Measurements from ENCODE around the gene TTC34.
"Not testable (repeated sequence)": the region's sequence is repeated elsewhere in the genome, so short reads cannot be mapped to it uniquely, and the experiment has no call there.

TTC34 gene

DNA sequence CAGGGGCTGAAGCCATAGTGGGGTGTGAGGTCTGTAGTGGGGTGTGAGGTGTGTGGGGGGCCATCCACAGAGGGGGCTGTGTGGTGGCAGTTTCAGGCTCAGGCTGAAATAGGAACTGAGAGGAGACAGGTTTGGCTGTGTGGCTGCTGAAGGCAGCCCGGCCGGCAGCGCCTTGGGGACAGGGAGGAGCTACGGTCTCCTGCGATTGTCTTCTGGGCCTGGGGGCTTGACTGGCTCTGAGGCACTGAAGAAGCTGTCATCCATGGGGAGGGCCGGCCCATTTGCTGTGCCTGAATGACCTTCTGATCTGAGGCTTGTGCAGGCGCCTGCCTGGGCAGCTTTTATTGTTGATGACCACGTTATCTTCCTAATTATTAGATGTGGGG is 10.0 kb upstream of the TTC34 start:
- DNase-seq = no peak

DNA sequence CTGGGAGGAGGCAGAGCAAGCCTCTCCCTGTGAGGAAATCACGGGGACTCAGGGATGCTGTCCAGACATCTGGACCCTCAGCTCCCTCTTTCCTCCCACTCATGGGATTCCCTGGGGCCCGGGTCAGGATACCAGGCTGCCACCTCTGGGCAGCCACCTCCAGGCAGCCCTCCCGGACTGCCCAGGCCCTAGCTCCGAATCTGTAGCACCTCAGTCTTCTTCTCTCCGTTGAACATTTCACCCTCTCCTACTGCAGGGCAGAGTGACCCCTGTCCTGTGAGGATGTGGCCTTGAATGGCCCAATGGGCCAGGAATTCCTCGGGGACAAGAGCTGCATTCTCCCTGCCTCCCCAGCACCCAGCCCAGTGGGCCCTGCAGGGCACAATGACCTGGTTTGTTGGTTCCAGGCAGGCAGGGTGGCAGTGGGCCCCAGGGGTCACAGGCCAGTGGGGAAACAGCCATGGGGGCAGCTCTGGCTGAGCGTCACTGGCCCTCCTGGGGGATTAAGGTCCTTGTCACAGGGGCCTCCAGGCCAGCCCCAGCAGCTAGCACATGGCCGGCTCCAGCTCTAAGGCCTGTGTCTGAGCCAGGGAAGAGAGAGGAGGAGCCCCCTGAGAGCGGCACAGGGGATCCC is 9.5 kb upstream of the TTC34 start:
- DNase-seq = no peak

DNA sequence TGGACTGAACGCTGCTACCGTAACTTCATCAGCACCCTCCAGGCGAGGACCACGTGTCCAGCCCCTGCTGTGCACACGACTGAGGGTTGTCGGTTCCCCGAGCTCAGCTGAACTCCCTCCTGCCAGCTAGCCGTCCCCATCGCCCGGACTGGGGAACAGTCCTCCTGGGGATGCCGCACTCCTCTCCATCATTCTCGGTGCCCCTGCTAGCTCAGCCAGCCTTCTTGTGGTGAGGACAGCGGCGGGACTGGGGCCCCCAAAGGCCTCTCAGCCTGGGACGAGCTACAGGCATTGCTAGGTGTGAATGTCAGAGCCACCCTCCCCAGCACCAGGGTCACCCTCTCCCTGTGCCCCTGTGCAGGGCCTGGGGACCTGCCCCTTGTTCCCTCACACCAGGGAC is 8.8 kb upstream of the TTC34 start:
- no peak for DNase-seq

DNA sequence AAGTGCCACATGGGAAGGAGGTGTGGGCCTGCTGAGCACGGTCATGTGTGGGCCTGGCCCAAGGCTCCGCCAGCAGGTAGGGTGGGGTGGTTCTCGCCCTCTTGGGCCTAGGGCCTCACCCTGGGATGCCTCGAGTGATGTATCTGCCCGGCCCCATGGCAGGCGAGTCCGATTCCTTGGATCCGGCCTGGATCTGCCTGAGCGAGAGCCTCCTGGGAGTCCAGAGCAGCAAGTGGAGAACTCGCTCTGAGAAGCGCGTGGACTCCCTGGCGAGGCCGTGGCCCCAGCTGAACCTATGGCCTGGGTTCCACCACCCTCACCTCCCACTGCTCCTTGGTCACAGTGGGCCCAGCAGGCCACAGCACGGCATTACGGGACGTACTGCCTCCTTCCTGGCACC is 8.2 kb upstream of the TTC34 start:
- DNase-seq = no peak

DNA sequence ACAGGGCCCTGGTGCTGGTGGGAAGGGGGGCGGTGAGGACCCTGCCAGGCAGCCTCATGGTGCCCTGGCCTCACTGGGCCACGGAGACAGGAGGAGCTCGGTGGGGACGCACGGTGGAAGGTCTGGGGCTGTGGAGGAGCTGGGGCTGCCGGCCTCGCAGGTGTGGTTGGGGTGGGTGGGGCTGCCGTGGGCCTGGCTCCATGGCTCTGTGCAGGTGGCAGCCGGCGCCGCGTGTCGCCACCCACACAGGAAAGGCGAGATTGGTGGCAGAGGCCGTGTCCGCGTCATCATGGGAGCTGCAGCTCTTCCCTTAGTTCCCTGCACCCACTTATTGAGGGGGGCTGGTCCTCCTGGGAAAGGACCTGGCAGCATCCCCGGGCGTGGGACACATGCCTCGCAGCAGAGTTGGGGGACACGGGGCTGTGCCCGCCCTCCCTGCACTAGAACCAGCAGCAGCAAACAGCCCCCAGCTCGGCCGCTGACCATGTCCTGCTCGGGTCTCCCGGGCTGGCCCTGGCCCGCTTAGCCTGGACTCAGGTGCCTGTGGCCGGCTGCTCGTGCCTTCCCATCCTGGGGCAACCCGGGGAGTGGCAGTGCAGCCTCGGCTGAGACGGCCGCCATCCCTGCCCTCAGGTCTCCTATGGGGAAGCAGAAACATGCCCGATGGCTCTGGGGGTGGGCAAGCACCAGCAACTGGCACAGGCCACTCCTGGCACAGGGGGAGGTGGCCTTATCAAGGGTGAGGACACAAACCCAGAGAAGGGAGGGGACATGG is 7.5 kb upstream of the TTC34 start:
- DNase-seq = no peak

DNA sequence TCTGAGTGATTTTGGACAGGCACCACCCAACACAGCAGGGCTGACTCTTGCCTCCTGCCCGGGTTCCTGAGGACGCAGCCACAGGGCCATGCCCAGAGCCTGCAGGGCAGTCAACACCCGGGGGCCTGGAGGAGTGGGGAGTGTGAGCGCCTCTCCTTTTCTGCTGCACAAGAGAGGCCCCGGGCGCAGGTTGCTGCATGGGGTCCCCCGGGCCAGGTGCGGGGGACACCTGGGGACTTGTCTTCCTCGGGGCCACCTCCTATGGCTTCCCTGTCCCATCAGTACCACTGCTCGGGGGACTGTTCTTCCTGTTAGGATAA is 6.9 kb upstream of the TTC34 start:
- no peak for DNase-seq

DNA sequence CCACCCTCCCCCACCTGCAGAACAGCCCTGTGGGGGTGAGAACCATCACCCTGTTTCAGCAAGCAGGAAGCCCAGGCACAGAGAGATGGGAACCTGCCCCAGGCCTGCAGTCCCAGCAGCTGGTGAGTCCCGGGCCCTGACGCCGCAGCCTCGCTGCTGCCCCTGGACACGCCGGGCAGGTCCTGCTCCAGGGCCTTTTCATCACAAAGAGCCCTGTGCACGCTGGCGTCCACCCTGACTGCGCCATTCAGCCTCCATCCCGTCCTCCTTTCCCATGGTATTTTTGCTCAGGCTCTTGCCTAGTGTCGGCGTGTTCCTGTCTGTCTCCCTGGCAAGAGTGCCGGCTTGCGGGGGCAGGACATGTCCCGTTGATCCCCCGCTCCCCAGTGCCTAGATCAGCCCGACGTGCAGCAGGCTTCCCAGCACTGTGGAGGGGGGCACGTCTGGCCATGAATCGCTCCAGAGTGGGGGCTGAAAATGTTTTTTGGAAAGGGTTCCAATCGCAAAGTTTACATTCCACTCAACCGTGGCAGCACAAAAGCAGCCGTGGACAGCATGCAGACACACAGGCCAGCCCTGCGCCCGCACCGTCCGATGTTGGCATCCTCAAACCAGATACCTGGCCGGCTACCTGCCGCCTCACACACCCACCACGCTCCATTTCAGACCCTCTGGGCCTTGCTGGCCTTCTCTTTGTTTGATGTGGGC is 6.3 kb upstream of the TTC34 start:
- no peak for DNase-seq

DNA sequence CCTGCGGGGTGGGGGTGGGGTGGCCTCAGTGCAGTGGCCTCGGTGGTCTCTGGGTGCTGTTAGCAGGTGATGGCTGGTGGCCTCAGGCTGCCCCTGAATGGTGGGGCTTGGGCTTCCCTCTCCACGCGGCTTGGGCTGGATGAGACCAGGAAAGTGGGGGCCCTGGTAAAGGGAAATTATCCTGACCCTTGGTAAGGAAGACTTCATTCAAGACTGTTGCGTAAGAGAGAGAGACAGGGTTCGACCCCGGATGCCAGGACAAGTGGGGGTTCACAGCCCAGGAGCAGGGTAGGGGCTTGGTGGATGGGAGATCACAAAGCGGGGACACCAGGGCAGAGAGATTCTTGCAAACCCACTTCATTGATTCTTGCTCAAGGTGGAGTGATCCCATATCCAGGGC is 5.5 kb upstream of the TTC34 start:
- no peak for DNase-seq

DNA sequence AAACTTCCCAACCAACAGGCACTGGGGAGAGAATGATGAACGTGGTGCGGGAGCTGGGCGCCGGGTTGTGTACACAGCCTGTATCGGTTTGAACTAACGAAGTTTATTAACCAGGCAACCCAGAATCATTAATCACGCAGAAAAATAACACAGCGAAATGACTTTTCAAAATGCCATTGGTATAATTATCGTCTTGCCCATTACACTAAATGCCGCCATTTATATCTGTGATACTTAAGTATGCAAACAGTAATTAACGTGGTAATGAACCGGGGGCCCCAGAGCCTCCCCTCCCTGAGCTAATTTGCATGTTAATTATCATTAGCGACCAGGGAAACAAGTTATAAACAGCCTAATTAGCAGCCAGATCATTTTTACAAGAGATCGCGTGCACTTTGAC is 5.1 kb upstream of the TTC34 start:
- no peak for DNase-seq

DNA sequence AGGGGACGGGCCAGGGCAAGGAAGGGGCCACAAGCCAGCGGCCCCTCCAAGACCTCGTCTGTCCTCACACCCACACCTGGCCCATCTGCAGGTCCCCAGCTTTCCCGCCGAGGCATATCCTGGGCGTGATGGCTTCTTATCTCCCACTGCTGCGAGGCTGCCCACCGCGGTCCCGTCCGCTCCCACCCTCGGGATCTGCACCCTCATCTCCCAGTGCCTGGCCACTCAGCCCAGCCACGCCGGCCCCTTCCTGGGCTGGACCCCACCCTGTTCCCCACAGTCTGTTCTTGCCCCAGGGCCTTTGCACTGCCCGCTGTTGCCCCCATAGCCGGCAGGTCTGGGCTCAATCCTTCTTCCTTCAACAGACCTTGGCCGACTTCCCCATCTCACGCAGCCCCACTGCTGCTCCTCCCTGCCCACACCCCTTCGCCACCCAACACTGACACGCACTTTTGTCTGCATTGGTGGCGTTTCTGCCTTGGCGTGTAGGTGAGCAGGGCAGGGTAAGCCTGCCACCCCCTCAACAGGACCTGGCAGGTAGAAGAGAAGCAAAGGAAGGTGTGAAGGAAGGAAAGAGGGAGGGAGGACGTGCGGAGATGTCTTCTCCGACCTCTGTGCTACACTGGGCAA is 4.4 kb upstream of the TTC34 start:
- DNase-seq = no peak

DNA sequence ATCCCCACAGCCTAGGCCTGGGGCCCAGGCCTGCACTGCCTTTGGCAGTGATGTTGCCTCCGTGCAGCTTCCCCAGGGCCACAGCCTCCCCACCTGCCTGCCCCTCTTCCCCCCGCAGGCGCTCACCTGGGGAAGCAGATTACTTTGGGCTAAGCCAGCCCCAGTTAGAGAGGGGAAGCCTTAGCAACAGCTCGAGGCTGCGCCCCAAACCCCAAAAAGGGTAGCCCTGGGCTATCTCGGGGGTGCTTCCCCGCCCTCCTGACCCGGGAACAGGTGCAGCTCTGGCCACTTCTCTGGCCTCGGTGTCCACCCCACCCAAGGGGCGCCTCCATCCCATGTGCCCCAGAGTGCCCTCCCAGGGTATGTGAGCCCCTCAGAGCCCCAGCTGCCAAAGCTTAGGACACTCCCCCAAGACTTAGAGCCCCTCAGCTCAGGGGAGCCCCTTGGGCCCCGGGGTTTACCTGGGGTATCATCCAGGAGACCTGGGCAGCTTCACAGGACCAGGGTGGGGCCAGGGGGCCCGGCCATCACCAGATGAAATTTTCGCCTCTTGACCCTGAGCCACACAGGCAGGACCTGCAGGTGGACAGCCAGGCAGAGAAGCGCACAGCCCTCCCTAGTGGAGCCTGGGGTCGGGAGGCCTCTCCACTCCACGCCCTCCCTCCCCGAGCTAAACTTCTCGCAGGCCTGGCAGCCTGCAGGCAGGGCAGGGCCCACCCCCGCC is 3.3 kb upstream of the TTC34 start:
- DNase-seq = no peak

DNA sequence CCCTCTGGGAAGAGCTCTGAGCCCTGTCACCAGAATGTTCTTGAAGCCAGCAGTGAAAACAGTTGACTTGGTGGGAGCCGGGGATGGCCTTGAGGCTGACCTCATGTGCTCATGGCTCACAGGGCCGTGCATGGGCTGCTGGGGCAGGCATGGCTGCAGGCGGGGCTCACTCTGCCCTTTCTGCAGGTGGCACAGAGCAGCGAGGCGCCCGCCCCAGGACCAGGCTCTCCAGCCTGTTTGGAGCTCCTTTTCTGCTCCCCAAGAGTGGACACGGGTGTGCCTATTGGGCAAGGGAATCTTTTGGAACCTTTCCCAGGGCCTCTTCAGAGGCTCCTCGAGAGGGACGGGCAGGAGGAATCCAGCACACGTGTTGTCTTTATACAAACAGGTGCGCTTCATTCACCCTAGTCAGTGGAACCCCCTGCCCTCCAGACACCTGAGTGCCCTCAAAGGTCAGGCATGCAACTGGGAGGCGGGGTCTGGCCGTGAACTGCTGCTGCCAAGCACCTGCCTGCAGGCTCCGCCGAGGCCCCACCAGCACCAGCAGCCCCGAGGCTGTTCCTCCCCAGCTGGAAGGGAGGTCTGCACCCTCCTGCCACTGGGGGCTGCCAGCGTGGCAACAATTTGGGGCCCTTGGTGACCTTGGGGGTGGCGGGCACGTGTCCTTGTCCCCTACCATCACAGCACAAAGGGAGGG is 2.6 kb upstream of the TTC34 start:
- no peak for DNase-seq

DNA sequence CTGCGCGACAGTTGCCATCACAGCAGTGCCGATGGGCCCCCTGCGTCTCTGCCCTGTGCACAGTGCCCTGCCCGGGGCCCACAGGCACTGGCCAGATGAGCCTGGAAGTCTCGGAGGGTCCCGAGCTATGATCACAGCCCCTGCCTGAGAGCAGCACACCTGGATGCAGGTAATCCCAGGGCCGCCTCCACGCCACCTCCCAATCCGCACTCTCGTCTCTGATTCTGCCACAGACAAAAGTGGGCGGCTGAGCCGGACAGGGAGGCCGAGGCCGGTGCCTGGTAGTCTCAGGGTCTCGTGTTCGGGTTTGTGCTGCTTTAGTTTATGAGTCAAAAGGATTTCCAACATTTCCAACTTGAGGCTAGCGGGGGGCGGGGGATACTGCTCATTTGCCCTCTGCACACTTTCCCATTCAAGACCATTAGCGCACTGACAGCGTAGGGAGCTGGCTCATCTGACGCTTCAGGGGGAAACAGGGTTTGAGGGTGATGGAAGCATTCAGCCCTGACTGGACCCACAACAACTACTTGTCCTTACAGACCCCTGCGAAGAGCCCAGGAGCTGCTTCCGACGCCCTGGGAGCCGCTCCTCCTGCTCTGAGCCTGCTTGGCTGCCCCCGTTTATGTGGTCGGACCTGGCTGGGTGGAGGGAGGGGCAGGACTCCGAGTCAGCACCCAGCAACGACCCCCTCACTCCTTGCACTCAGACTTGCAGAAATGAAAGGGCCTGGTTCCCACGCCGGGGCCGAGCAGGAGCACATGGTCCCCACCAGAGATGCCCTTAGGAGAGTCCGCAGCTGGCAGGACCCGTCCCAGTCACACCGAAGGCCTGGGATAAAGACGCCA is 1.8 kb upstream of the TTC34 start:
- no peak for DNase-seq

DNA sequence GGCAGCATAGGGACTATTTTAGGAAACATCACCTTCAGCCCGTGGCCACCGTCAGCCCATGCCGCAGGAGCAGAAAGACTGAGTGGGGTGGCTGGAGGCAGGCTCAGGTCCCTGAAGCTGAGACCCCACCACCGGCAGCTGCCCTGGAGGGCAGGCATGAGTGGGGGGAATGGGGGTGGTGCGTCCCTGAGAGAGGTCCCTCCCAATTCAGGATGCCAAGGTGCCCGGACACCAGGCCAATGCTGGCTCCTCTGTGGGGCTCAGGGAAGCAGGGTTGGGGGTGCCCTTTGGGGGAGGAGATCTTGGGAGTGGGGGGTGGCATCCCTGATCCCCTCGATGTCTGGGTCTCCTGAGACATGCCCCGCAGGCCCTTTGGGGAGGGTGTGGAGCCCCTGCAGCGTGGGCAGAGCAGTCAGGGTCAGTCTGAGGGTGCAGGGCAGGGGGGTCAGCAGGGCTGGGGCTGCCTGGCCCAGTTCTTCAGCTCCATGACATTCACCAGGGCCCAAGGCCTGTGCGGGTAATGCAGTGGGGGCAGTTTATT is 998 bp upstream of the TTC34 start:
- no peak for DNase-seq

DNA sequence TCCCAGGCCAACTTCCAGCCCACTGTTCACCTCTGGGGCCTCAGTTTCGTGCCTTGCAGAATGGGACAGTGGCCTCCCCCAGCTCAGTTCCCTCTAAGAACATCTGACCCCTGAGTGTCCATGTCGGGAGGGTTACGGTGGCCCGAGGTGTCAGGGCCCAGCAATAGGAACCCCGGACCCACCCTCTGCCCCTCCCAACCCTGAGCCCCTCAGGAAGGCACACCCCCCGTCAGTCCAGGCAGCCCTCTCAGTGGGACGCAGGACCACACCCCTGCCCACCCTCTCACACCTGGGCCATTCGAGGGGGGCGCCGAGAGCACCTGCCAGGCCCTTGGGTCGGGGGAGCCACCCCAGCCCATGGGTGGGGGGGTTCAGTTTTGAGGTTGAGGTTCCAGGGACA is 447 bp downstream of the TTC34 start:
- DNase-seq = no peak

DNA sequence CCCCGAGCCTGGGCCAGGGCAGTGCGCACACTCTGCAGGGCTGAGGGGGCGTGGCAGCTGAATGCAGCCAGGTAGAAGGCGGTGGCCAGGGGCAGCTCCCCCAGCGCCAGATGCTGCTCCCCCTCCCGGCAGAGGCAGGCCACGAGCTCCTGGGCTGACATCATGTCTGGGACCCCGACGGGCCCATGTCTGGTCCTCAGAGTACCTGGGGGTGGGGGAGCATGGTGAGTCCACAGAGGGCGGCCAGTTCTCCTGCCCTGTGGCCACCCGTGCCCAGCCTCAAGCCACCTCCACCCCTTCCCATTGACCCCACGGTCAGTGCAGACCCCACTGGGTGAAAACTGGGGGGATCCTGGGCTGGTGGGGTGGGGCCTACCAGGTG is 838 bp downstream of the TTC34 start:
- DNase-seq = no peak

DNA sequence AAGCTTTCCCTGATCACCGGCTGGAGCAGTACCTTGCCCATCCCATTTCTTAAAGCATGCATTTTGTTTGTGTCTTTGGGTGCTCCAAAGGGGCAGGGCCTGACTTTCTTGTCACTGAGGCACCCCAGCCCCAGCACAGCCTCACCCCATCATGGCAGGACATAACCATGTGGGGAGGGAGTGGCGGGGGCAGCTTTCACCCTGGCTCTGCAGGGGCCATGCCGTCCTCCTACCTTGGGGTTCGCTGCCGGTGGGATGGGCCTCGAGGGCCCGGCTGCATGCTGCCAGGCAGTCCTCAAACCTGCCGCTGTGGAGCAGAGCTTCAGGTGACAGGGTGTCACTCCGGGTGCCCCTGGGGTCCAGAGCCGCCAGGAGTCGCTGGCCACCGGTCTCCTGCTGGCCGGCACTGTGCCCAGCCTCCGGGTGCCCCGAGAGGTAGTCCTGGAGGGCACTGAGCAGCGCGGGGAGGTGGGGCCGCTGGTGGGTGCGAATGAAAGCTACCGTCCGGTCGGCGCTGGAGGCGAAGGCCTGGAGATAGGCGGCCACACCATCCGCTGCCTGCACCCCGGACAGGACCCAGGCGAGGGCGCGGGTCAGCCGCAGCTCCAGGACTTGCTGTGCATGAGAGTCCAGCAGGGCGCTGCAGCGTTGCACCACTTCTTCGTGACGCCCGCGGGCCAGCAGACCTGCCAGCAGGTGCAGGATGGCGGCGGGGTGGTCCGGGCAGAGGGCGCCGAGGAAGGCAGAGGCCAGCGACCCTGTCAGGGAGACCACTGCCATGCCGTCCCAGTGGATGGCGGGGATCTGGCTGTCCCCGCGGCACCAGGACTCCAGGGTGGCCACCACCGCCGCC is 1.5 kb downstream of the TTC34 start:
- DNase-seq = no peak

DNA sequence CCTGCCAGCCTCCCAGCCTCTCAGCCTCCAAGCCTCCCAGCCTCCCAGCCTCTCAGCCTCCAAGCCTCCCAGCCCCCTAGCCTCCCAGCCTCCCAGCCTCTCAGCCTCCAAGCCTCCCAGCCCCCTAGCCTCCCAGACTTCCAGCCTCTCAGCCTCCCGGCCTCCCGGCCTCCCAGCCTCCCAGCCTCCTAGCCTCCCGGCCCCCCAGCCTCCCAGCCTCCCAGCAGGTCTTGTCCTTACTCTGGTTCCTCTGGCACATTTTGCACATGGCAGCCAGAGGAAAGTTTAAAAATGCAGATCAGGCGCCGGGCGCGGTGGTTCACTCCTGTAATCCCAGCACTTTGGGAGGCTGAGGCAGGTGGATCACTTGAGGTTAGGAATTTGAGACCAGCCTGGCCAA is 2.5 kb downstream of the TTC34 start:
- DNase-seq = not testable (repeated sequence)

DNA sequence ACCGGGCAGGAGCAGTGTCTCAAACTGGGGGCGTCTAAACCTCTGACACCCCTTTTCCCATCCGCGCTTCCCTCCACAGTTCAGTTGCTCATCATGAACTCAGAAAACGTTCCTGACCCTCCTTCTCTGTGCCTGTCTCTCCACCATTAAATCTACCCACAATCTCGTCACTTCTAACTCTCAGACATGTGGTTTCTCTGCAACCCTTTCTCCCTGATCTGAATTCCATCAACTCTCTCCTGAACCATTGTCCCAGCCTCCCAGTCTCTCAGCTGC is 3.8 kb downstream of the TTC34 start:
- DNase-seq = no peak

DNA sequence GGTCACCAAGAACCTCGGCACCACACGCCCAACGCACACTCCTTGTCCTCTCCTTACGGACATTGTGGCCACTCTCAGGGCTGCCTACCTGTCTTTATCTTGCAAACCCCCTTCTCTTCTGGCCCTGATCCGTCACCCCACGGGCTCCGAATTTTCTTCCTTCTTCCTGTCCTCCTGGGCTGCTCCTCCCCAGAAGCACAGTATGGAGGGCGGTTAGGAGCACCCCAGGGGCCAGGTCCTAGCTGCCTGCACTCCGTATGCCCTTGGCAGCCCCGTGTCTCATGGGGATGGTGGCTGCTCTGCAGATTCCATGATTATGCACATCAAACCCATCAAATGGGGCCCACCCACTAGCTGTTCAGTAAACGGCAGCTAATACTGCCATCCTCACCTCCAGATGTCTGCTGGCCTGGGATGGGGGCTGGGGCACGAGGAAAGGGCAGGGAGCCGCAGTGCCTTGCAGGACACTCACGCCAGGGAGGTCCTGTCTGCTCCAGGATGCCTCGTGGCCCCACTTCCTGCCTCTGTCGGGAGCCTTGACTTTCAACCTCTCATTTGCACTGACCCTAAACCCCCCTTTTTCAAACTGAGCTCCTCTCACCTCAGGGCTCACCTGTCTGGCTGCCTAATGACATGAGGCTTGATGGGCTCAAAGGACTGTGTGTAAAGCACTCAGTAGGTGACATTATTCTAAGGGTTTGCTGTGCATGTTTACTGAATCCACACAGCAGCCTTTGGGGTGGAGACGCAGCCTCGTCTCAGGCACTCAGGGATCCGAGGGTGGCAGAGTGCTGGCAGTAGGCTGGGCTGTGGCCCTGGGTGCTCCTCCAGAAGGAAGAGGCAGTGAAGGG is 4.4 kb downstream of the TTC34 start:
- DNase-seq = no peak
